ENCODE measurements around the gene DHRSX. TPM values are rescaled to one million over a fixed set of nuclear protein-coding genes. Genes with fewer than 3 reads are reported as not detected.

DHRSX gene
- total and polyA plus RNA-seq, 3 donors from 2014 or later, result 15.3 to 31.3 (median 29.2) TPM

DNA sequence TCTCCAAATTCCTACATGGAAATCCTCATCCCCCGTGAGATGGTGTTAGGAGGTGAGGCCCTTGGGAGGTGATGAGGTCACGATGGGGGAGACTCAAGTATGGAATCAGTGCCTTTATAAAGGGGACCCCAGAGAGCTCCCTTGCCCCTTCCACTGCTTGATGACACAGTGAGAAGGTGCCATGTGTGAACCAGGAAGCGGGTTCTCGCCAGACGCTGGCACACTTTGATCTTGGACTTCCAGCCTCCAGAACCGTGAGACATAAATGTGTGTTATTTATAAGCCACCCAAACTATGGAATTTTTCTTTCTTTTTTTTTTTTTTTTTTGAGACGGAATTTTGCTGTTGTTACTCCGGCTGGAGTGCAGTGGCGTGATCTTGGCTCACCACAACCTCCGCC is 237.6 kb downstream of the DHRSX start:
- Histone ChIP-seq H3K4me1 (no peaks in the 10 kb centered on the region), H3K36me3 (ENCODE audit: low read depth, missing control alignments) (no peaks in the 10 kb centered on the region), H3K27me3 (no peaks in the 10 kb centered on the region), H3K4me3 (no peak overlapping the region), H3K9me3 (no peaks in the 10 kb centered on the region), H3K27ac (no peak overlapping the region)
- intact Hi-C loops (cut with DNase I; ENCODE audit: low total_unique reads), result no loop called here
- no peak for DNase-seq
- TF ChIP-seq POLR2A (IDR thresholded peaks at IDR 0.05), result no peak
- TF ChIP-seq, protein P1, sequence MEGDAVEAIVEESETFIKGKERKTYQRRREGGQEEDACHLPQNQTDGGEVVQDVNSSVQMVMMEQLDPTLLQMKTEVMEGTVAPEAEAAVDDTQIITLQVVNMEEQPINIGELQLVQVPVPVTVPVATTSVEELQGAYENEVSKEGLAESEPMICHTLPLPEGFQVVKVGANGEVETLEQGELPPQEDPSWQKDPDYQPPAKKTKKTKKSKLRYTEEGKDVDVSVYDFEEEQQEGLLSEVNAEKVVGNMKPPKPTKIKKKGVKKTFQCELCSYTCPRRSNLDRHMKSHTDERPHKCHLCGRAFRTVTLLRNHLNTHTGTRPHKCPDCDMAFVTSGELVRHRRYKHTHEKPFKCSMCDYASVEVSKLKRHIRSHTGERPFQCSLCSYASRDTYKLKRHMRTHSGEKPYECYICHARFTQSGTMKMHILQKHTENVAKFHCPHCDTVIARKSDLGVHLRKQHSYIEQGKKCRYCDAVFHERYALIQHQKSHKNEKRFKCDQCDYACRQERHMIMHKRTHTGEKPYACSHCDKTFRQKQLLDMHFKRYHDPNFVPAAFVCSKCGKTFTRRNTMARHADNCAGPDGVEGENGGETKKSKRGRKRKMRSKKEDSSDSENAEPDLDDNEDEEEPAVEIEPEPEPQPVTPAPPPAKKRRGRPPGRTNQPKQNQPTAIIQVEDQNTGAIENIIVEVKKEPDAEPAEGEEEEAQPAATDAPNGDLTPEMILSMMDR (IDR thresholded peaks at IDR 0.05), result no peak
- WGBS, 2 donors, result 92% methylated on average over 10 of the region's 10 CpGs

DNA sequence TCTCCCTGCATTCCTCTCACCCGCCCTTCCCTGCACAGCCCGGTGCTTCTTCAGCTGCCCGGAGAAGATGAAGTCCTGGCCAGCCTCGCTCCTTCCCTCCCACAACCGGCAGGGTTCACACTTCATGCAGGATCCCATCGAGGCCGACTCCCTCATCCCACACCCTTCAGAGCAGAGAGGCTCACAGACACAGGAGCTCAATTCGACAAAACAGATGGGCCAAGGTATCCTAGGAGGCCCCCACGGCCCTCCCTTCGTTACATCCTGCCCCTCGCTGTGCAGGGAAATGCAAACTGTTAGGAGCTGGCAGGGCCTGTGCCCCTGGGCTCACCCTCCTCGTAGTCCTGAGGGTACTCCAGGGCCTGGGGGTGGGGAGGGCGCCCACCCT is 238.1 kb downstream of the DHRSX start:
- DNase-seq, result no peak
- Histone ChIP-seq H3K9me3 (no peaks in the 10 kb centered on the region), H3K27me3 (no peaks in the 10 kb centered on the region), H3K27ac (no peak overlapping the region), H3K4me3 (no peak overlapping the region), H3K36me3 (ENCODE audit: low read depth, missing control alignments) (no peaks in the 10 kb centered on the region), H3K4me1 (no peaks in the 10 kb centered on the region)
- intact Hi-C loops (cut with DNase I; ENCODE audit: low total_unique reads), result no loop called here
- no peak for TF ChIP-seq POLR2A (IDR thresholded peaks at IDR 0.05)
- TF ChIP-seq, protein P1 (IDR thresholded peaks at IDR 0.05), result no peak
- 54 to 81% methylated on average over 10 to 13 of the region's 13 CpGs for WGBS, 2 donors

DNA sequence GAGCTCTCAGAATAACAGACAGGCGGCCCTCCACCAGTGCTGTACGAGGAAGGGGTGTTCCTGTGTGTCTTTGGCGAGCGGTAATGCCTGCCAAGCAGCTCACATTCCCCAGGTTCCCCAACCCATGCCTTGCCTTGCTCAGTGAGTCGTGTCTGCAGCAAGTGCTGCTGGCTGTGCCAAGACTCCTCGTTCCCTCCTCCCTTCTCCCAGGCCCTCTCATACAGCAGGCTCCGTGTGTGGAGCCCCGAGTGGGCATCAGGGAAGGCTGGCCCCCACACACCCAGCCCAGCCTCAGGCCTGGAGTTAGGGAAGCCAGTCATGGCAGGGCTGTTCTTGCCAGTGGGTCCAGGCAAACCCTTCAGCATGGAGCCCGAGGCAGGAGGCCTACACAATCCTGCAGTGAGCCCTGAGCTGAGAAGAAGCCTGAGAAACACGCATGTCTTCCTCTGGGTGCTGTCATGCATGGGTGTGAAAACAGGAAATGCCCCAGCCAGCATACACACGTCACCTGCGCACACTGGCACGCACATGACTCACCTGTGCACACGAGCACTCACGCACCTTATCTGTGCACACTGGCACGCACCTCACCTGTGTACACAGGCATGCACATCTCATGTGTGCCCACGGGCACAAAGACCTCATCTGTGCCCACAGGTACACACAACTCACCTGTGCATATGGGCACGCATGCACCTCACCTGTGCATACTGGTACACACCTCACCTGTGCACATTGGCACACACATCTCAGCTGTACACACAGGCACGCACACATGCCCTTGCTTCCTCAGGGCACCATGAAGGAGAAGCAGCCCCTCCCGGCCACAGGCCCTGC is 238.7 kb downstream of the DHRSX start:
- Histone ChIP-seq H3K4me1 (no peaks in the 10 kb centered on the region), H3K9me3 (no peaks in the 10 kb centered on the region), H3K27me3 (no peaks in the 10 kb centered on the region), H3K4me3 (no peak overlapping the region), H3K27ac (no peak overlapping the region), H3K36me3 (ENCODE audit: low read depth, missing control alignments) (no peaks in the 10 kb centered on the region)
- 84 to 88% methylated on average over 15 to 20 of the region's 20 CpGs for WGBS, 2 donors
- intact Hi-C loops (cut with DNase I; ENCODE audit: low total_unique reads), result no loop called here
- TF ChIP-seq POLR2A (IDR thresholded peaks at IDR 0.05), result no peak
- TF ChIP-seq, protein P1 (IDR thresholded peaks at IDR 0.05), result no peak
- DNase-seq, result no peak

DNA sequence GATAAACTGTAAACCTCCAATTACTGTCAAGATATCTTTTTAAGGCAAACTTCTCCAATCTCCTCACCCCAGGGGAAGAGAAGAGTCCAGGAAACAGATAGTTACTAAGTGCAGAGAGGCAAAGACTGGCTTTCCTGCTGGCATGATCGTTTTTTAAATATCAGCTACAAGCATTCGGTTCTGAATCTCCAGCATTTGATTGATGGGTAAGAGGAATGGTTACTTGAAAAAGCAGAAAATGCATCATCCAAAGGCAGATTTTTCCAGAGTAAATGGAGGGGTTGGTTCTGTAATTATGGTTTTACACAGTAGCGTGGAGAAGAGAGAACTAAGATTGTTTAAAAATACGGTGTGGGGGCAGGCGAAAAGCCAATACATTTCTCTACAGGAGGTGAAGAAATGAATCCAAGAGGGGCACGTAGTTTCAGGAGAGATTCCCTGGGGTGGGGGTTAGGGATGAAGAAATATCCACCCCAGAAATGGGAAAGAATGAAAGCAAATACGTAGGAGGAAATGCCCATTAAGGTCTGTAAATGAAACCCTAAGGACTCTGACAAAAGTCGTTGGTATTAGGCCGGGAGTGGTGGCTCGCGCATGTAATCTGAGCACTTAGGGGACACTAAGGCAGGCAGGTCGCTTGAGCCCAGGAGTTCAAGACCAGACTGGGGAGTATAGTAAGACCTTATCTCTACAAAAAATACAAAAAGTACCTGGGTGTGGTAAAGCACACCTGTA is 248.3 kb downstream of the DHRSX start:
- no peak for TF ChIP-seq POLR2A (IDR thresholded peaks at IDR 0.05)
- TF ChIP-seq, protein P1 (IDR thresholded peaks at IDR 0.05), result no peak
- H3K27ac ChIP-seq, result peak overlapping the region; percentile 4 to 44
- H3K4me1 ChIP-seq, result no peaks in the 10 kb centered on the region
- H3K4me3 ChIP-seq, result peak overlapping the region; percentile 49 to 59
- DNase-seq, result no peak
- H3K27me3 ChIP-seq, result no peaks in the 10 kb centered on the region
- intact Hi-C loops (cut with DNase I; ENCODE audit: low total_unique reads), result no loop called here
- no peaks in the 10 kb centered on the region for H3K9me3 ChIP-seq
- no peaks in the 10 kb centered on the region for H3K36me3 ChIP-seq (ENCODE audit: low read depth, missing control alignments)
- WGBS, 2 donors, result 64 to 74% methylated on average over 12 of the region's 12 CpGs

Data from testis (tissue), 3 donors.